Bronchial epithelial cell (primary cell): Measurements from ENCODE around the gene TM9SF1. TPM values are rescaled to one million over a fixed set of nuclear protein-coding genes. Genes with fewer than 3 reads are reported as not detected.

Source experiments
- DNase-seq: peaks from one replicate; pipeline ENCODE4 v3.0.0-alpha.2; 2010; ENCODE audit warnings: low read depth
- FAIRE-seq: peaks from 2 replicates; lab custom pipeline; 2011; peaks lifted over from hg19 to GRCh38; lab: Jason Lieb, UNC
- H3K27me3 ChIP-seq: 2 replicates; pipeline ENCODE4 v1.5.1; 2011; ENCODE audit warnings: low read length; ENCODE audit not compliant: control insufficient read depth, insufficient read depth
- H3K36me3 ChIP-seq: 2 replicates; pipeline ENCODE4 v1.5.1; 2011; ENCODE audit warnings: low read length; ENCODE audit not compliant: control insufficient read depth, insufficient read depth
- H3K4me3 ChIP-seq: 2 replicates; pipeline ENCODE4 v1.5.1; 2011; ENCODE audit warnings: mild to moderate bottlenecking, low read depth, low read length, control low read depth
- total RNA-seq: library from RNA; depleted of rRNA; stranded (reverse); fragments of >200 nt; gene quantifications from 2 replicates; pipeline ENCODE4 v1.2.1, GENCODE V29; 2014
- TF ChIP-seq, protein P1 (sequence below): IDR thresholded peaks from 2 replicates; pipeline ENCODE4 v1.5.1; 2011; ENCODE audit warnings: mild to moderate bottlenecking, moderate library complexity, low read length, control low read depth, inconsistent platforms; ENCODE audit not compliant: insufficient read depth, severe bottlenecking

Gene TM9SF1
- total RNA-seq, 1 donor from 2014 or later = 67.9 TPM

DNA sequence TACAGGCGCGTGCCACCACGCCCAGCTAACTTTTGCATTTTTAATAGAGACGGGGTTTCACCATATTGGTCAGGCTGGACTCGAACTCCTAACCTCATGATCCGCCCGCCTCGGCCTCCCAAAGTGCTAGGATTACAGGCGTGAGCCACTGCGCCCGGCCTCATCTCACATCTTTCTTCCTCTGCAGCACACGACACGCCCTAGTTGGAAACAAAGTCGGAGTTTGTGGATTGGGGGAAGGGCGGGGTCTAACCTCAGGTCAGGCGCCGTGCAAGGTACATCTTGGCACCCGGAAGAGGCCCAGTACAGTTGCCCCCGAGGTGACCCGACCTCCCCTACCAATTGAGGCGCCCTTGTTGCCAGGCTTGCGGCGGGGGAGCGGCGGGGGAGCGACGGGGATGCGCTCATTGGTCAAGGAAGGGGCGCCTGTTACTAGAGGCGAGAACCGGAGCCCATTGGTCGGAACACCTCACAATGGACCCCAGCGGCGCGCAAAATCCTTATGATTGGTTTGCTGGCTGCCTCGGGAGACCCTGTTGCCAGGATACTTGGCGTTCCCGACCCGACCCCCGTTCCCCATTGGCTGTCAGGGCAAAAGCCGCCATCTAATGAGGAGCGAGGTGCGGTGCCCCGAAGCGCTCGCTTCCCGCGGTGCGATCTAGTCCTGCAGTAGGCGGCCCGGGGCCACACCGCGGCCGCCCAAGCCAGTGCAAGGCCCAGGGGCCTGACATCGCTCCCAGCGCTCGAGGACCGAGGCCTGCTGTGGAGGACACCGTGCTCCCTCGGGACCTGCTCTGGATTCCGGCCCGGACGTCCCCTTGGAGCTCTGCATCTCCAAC lies 23.6 kb downstream of the TM9SF1 start, which contains the start of gene REC8:
TSS of gene REC8 (plus strand) at position 659 of the 839 bp plus-strand sequence. CDS start 473 bp downstream, outside the sequence.
- no peaks in the 10 kb centered on the region for H3K27me3 ChIP-seq
- peaks cover 4% of the 10 kb centered on the region for H3K36me3 ChIP-seq
- FAIRE-seq = no peak
- TF ChIP-seq, protein P1, sequence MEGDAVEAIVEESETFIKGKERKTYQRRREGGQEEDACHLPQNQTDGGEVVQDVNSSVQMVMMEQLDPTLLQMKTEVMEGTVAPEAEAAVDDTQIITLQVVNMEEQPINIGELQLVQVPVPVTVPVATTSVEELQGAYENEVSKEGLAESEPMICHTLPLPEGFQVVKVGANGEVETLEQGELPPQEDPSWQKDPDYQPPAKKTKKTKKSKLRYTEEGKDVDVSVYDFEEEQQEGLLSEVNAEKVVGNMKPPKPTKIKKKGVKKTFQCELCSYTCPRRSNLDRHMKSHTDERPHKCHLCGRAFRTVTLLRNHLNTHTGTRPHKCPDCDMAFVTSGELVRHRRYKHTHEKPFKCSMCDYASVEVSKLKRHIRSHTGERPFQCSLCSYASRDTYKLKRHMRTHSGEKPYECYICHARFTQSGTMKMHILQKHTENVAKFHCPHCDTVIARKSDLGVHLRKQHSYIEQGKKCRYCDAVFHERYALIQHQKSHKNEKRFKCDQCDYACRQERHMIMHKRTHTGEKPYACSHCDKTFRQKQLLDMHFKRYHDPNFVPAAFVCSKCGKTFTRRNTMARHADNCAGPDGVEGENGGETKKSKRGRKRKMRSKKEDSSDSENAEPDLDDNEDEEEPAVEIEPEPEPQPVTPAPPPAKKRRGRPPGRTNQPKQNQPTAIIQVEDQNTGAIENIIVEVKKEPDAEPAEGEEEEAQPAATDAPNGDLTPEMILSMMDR = no peak
- DNase-seq = peak; percentile 56
- H3K4me3 ChIP-seq = peak within 1 kb of the TSS; percentile 7

DNA sequence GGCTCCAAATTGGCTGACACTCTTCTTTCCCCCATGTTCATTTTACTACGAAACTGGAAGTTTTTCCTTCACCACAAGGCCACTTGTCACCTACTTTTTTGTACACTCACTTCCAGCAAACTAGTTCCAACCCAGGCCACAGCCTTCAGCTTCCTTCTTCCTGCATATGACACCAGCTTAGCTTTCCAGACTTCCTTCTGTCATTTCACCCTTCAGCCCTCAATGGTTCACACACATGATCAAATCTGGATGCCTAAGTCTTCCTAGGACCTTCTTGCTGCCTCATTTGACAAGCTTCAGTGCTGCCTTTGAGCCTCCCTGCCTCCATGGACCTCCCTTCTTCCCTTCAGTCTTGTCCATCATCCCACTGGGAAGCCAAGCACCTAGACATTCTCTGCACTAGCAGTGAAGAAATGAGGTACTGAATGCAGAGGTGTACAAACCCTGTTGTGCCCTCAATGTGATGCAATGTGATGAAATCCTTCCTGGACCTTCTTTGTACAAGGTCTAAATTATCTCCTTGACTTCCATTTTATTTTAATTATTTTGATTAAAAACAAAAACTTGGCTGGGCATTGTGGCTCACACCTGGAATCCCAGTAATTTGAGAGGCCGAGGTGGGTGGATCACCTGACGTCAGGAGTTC lies 27.6 kb downstream of the TM9SF1 start:
- H3K27me3 ChIP-seq = no peaks in the 10 kb centered on the region
- DNase-seq (no peak), FAIRE-seq (no peak)
- TF ChIP-seq, protein P1 = no peak
- H3K4me3 ChIP-seq = no peak overlapping the region
- H3K36me3 ChIP-seq = peaks cover 28% of the 10 kb centered on the region

DNA sequence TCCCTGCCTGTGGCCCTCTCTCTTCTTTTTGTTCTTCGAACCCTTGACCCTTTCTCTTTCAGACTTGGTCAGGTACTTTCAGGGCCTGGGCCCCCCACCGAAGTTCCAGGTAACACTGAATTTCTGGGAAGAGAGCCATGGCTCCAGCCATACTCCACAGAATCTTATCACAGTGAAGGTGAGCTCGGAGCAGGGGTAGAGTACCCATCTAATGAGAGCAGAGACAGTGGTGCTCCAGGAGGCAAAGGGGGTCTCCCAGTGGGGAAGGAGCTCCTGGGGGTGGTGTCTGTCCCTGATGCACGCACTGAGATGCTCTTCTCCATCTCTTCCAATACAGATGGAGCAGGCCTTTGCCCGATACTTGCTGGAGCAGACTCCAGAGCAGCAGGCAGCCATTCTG lies 29.5 kb downstream of the TM9SF1 start:
- no peak for FAIRE-seq
- Histone ChIP-seq H3K4me3 (no peak overlapping the region), H3K27me3 (no peaks in the 10 kb centered on the region), H3K36me3 (peaks cover 29% of the 10 kb centered on the region)
- TF ChIP-seq, protein P1 = no peak
- DNase-seq = no peak

GRCh38 chr14:24164518-24164991 lies 30.7 kb downstream of the TM9SF1 start:
- FAIRE-seq = no peak
- Histone ChIP-seq H3K4me3 (no peak overlapping the region), H3K27me3 (no peaks in the 10 kb centered on the region), H3K36me3 (peaks cover 35% of the 10 kb centered on the region)
- DNase-seq = no peak
- TF ChIP-seq, protein P1 = no peak

- TF ChIP-seq, protein P1 = no peak
- Histone ChIP-seq H3K36me3 (peaks cover 46% of the 10 kb centered on the region), H3K27me3 (no peaks in the 10 kb centered on the region), H3K4me3 (peak overlapping the region; percentile 73)
- no peak for DNase-seq
- no peak for FAIRE-seq
These were observed 33.1 kb downstream of the TM9SF1 start for GRCh38 chr14:24162093-24162492.
